Hepatocyte (in vitro differentiated cells): ENCODE results near the gene MEGF11.

Experiments used
- EZH2 ChIP-seq: fragments of 200-600 bp; sonication (generic); IDR thresholded peaks from 2 replicates; pipeline ENCODE4 v1.6.1; 2016; ENCODE audit warnings: antibody characterized with exemption, mild to moderate bottlenecking, borderline replicate concordance
- EZH2phosphoT487 ChIP-seq: fragments of 200-600 bp; sonication (generic); IDR thresholded peaks from one replicate; pipeline ENCODE4 v1.6.1; 2018; ENCODE audit warnings: antibody characterized with exemption, mild to moderate bottlenecking, low read depth, moderate library complexity; ENCODE audit not compliant: unreplicated experiment, severe bottlenecking
- TF ChIP-seq, protein P1 (sequence below): fragments of 200-600 bp; sonication (generic); IDR thresholded peaks from 2 replicates; pipeline ENCODE4 v1.5.1; 2016; ENCODE audit warnings: antibody characterized with exemption, mild to moderate bottlenecking; ENCODE audit not compliant: poor library complexity

- TF ChIP-seq, protein P1, sequence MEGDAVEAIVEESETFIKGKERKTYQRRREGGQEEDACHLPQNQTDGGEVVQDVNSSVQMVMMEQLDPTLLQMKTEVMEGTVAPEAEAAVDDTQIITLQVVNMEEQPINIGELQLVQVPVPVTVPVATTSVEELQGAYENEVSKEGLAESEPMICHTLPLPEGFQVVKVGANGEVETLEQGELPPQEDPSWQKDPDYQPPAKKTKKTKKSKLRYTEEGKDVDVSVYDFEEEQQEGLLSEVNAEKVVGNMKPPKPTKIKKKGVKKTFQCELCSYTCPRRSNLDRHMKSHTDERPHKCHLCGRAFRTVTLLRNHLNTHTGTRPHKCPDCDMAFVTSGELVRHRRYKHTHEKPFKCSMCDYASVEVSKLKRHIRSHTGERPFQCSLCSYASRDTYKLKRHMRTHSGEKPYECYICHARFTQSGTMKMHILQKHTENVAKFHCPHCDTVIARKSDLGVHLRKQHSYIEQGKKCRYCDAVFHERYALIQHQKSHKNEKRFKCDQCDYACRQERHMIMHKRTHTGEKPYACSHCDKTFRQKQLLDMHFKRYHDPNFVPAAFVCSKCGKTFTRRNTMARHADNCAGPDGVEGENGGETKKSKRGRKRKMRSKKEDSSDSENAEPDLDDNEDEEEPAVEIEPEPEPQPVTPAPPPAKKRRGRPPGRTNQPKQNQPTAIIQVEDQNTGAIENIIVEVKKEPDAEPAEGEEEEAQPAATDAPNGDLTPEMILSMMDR, result no peak
- no peak for TF ChIP-seq EZH2
- TF ChIP-seq EZH2phosphoT487, result no peak
Observed at GRCh38 chr15:65901836-65902235, 351.7 kb downstream of the MEGF11 start.
